HG02678 (cell line): ENCODE data around the gene MED13L.
"Not testable (repeated sequence)": the region's sequence is repeated elsewhere in the genome, so short reads cannot be mapped to it uniquely, and the experiment has no call there.

Source experiments
- ATAC-seq: cut with Tn5 transposase; IDR thresholded peaks from one replicate; pipeline ENCODE4 v1.9.1; 2021; ENCODE audit warnings: mild to moderate bottlenecking, moderate library complexity; ENCODE audit not compliant: unreplicated experiment

Gene MED13L

DNA sequence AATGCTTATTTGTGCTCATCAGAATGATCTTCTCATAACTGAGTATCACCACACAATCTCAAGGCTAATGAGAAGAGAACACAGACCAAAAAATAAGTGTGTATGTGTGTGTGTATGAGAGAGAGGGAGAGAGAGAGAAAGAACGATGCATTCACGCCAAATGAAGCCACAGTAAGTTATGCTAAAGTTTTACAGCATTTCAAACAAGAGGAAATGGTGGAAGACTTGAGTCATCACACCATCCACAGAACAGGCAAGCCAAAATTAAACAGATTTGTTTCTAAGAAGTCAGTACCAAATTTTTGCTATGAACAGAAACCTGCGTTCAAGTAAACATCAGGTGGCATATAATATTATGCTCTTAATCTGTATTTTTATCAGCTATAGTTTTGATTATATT lies 141.2 kb downstream of the MED13L start:
- no peak for ATAC-seq

DNA sequence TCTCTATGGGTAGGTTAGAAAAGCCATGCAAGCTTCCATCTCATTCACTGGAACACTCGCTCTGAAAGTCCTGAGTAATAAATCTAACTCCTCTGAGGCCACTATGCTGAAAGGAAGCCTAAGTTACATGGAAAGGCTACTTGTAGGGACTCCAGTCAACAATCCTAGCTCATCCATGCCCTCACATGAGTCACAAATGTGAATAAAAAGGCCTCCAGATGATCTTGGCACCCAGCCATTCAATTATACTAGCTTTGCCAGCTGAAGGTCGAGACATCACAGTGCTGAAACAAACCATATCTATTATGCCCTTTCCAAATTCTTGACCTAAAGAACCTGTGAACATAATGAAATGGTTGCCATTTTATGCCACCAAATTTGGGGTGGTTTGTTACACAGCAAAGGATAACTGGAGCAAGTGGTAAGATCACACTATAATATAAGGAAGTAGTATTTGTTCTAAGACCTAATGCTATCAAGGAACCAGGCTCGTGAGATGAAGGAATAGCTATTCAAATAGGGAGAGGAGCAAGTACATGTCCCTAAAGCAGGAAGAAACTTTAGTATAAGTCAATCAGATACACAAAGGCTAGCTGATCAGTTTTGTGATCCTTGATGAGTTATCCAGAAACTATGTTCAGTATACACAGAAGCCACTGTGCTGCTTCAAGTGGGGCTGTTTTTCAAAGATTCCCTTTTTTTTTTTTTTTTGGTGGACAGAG lies 142.1 kb downstream of the MED13L start:
- ATAC-seq = no peak

DNA sequence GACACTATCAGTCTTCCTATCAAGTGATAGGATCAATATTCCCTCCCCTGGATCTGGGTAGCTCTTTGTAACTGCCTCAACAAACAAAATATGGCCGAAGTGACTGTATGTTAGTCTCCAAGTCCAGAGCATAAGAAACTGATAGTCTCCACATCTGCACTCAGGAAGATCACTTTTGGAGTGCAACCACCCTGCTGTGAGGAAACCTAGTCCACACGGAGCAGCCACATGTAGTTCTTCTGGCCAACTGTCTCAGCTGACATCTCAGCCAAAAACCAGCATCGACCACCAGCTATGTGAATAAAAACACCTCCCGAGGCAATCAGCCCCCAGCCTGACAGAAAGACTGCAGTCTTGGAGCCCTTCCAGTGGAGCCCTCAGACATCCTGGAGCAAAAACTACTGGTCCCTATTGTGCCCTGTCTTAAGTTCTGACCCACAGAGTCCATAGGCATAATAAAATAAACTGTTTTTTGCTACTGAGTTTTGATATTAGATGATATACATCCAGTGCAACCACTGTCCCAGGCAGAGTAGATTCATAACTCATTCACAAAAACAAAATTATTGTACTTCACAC lies 143.8 kb downstream of the MED13L start:
- ATAC-seq = no peak

DNA sequence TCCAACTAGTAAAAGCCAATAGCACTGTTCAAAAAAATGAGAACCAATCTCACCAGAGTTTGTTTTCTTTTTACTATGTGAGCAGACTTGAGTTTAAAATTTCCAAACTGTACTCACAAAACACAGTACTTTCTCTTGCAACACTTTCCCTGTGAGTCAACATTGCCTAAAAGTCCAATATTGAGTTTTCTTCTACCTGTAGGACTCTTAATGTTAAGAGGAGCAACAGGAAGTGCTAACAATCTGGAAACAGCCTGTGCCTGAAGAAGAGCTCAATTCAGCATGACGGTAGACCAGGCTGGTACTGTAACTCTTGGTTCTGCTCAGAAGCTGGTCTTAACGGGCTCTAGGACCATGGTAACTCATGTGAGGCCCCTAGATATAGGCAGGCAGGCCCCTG lies 144.3 kb downstream of the MED13L start:
- no peak for ATAC-seq

DNA sequence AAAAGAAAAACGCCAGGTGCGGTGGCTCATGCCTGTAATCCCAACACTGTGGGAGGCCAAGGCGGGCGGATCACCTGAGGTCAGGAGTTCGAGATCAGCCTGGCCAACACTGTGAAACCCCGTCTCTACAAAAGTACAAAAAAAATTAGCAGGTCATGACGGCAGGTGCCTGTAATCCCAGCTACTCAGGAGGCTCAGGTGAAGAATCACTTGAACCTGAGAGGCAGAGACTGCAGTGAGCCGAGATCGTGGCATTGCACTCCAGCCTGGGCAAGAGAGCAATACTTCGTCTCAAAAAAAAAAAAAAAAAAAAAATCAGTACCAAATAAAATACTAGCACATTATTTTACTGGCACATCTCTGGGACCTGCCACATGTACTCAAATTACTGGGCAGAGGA lies 145.5 kb downstream of the MED13L start:
- ATAC-seq = not testable (repeated sequence)

DNA sequence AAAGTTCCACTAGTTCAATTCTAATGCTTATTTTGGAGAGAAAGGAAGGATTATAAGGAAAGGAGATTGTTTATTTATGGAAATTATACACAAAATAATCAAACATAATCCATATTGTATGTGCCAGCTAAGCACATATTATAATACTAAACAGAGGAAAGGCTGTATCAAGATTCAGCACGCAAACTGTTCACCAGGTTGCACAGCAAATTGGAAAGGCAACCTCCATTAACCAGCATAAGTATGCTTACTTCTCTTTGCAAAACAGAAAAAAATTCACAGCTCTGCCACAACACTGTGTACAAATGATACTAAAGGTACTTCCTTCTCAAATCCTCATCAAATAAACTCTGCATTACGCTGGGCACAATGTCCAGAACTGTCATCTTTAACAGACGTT lies 146.3 kb downstream of the MED13L start:
- no peak for ATAC-seq

DNA sequence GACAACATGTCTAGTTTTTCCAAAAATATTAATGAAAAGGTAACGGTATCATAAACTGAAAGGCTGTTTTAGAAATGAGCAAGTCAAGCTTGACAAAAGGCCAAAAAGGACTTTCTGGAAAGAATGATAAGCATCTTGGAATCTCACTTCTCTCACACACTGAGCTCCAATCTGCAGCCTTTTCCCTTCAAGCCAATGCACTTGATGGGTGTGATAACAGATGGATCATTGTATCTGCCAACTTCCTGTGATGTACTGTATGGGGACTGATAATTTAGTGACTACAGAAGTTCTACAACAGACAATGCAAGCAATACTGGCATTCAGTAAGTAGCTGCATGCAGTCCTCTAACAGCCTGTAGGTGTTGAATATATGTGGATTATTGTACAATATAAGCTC lies 147.1 kb downstream of the MED13L start:
- ATAC-seq = no peak

DNA sequence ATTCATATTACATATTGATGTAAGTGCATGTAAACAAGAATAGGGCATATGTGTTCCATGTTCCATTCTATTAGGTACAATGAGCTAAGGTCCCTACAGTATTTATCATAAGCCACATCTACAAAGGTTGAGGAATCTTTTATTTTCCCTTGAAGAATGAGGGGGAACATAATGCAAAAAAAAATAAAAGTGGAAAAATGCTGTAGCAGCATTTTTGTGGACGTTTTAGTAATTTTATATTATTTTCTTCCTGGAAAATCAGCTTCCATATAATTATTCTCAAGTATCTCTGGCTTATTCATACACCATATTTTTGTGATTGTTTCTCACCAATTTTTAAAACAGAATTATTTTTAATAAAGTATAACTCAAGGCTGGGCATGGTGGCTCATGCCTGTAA lies 148.7 kb downstream of the MED13L start:
- ATAC-seq = no peak

DNA sequence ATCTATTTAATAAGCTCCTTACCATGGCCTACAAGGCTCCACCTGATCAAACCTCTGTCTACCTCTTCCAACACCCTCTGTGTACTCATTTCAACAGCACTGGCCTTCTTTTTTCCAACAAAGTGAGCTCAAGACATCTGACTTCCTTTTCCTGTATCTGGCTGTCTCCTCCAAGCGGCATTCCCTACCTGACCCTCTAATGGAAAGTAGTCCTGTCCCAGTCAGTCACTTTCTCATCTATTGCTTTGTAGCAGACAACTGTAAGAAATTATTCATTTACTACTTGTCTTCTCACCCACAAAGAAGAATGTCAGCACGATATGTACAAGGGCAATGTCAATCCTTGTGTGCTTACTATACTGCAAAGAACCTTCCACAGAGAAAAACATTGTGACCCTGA lies 149.6 kb downstream of the MED13L start:
- ATAC-seq = no peak

DNA sequence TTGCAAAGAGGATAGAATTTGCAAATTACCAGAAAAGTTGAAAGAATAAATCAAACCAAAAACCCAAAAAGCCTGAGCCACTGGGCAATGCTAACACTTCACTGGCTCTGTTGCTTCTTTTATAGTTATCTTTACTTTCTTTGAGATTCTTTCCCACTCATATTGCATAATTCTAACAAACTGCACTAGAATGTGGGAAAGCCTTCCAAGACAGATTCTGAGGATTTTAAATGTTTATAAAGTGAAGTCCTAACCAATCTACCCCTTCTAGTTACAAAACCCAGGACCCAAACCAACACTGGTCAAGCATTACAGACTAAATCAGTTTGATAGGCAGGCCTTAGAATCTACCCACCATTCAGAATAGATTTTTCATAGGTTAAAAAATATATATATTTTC lies 150.9 kb downstream of the MED13L start:
- ATAC-seq = no peak

DNA sequence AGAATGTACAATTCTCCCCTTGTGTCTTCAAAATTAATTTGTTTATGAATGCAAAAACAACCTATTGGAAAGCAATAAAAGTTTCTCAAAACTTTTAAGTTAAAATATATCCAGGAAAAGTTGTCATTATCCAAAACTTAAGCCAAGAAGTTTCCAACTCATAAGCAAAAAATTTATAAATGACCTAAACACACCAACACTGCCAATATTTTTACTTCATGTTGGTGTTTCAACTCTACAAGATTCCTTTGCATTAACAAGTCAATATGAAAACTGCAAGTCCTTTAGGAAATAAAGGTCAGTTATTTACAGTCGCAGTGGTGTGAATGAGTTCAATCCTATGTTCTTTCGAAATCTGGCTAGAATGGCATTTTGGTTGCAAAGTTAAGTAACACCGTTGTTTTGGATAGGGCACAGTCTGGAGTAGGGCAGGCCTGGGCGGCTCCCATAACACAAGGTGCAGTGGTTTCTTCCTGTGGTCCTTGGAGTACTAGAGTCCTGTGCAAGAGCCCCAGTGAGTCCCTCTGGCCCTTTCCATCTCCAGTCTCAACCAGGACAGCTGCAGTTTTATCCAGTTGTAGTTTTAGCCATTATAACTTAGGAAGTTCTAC lies 151.4 kb downstream of the MED13L start:
- no peak for ATAC-seq

DNA sequence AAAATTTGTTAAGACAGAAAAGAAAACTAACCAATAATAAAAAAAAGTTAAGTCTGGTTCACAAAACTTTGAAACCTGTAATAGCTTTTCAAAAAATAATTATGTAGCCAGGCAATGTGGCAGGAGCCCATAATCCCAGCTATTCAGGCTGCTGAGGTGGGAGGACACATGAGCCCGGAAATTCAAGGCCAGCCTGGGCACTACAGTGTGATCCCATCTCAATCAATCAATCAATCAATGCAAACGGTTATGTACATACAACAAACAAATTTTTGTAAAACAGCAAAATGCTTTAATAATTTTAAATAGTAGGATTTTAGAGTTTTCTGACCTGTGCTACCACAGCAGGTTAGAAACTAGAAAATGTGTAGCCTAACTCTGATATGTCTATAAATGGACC lies 152.4 kb downstream of the MED13L start:
- no peak for ATAC-seq

DNA sequence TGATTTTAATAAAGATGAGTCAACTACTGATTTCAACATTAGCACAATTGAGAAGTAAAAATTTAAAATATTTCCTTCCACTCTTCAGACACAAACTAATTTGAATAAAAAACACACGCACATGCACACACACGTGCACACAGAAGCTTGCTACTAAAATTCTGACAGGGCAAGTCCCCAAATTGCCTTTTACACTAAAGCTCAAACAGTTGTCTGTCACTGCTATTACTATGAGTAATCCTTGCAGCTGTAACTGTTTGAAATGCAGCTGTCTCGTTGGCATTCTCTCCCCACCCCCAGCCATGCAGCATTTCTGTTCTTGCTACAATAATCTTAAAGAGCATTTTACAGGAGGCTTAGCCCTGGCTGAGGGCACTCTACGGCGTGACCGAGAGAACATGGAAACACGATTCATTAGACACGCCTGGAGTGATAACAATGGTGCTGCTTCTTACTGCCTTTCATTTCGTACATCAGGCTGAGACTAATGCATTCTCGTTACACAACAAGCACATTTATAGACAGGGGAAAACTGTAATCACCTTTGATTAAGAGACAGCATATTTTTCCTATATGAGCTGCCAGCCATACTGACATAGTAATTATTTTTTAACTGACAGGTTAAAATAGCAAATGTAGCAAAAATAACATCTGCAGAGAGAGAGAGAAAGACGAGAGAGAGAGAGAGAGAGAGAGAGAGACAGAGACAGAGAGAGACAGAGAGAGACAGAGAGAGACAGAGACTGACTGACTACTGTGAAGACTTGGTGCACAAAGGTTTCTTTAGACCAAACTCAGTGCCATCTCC lies 153.8 kb downstream of the MED13L start:
- no peak for ATAC-seq

DNA sequence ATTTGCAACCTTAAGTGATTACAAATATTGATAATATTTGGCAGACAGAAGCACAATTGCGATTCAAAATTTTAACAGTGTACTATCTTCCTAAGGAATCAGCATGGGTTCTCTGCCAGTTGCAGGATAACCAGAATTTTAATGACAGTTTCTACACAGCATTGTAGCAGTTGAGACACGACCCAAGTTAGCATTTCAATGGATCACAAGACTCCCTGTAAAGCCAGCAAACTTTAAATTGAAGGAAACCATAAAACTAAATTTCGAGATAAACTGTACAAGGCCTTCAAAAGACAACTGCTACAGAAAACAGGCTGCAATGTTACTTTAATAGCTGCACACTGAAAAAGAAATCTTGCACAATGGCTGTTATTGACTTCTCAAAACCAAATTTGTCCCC lies 154.9 kb downstream of the MED13L start:
- no peak for ATAC-seq

DNA sequence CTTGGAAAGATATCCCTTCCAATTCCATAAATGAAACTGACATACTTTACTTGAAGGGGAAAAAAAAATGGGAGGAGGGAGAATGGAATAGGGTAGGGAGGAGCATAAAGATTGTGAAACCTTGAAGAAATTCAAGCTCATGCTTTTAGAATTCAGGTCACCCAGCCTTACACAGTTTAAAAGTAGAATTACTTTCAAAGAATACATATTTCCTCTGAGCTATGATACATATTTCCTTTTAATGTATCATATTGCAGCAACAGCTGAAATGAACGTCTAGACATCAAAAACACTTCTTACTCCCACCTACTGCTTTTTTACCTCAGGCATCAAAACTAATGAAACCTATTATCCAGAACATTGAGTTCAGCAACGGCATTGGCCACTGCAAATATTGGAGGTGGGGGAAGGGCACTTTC lies 156.0 kb downstream of the MED13L start:
- no peak for ATAC-seq

DNA sequence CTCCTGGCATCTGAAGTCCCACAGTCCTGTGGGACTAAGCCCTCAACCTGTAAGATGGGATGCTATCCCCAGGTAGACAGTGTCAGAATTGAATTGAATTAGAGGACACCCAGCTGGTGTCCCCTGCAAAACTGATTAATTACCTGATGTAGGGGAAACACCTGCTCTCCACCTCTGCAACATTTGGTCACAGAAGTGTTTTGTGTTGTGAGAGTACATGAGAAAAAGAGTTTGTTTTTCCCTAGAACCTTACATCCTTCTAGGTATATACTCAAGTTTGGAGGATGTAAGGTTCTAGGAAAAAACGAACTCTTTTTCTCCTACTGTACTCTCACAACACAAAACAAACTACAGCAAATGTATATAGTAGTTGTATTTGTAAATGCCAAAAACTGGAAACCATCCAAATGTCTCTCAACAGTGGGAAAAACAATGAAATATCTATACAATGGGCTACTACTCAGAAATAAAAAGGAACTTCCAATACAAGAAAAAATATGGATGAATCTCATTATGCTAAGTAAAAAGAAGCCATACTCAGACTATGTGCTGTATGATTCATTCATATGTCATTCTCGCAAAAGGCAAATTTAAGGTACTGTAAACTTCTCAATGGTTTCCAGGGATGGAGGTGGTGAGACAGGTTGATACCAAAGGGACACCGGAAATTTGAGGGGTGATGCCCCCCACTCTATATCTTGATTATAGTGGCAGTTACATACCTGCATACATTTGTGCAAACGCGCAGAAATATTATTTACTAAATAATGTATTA lies 160.7 kb downstream of the MED13L start:
- no peak for ATAC-seq

DNA sequence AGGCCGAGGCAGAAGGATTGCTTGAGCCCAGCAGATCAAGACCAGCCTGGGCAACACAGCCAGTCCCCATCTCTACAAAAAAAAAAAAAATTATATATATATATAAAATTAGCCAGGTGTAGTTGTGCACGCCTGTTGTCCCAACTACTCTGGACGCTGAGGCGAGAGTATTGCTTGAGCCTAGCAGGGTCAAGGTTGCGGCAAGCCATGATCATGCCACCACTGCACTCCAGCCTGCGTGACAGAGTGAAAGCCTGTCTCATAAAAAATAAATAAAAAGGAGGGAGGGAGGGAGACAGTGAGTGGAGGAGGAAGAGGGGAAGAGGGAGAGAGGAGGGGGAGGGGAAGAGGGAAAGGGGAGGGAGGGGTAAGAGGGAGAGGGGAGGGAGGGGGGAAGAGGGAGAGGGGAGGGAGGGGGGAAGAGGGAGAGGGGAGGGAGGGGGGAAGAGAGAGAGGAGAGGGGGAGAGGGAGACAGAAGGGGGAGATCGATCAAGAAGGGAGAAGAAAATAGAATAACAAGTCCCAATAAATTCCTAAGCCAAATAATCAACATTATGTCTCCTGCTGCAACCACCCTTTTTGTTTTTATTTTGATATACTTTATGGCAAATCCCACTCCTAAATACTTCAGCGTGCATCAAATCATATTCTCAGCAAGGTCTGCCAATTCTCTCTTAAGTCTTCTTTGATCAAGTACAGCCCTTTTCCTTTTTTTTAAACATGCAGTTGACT lies 163.9 kb downstream of the MED13L start:
- ATAC-seq = no peak

DNA sequence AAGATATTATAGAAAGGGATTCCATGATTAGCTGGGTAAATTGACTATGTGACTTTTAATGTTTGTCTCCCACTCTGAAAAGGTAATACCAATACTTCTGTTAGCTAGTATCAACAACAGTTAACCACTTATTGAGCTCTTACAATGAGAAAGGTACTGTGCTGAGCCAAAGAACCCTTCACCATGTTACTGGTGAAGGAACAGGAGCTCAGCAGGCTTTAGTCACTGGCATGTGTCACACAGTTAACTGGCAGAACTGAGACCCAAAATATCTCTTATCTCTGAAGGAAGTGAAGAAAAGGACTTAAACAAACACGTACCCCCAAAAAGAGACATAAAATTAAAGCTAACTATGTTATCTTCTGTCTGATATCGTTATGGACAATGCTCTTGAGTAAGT lies 170.6 kb downstream of the MED13L start:
- ATAC-seq = no peak

DNA sequence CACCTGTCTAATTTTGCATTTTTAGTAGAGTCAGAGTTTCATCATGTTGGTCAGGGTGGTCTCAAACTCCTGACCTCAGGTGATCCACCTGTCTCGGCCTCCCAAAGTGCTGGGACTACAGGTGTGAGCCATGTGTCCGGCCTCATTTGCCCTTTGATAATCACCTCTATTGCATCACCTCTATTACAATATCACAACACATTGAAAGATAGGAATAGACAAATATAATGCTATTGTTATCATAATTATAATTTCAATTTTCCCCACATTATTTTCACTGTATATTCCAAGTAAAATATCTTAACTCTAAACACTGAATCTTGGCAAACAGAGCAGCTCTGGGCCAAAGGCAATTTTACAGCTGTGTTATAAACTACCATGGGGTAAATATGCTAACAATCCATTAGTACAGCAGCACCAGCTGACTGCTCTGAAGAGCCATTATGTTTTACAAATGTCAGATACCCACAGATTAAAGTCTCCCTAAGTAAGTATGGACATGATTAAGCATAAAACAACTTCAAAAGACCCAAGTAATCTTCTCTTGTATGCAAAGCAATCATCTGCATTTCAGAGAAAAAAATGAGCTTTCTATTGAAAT lies 173.2 kb downstream of the MED13L start:
- ATAC-seq = no peak

DNA sequence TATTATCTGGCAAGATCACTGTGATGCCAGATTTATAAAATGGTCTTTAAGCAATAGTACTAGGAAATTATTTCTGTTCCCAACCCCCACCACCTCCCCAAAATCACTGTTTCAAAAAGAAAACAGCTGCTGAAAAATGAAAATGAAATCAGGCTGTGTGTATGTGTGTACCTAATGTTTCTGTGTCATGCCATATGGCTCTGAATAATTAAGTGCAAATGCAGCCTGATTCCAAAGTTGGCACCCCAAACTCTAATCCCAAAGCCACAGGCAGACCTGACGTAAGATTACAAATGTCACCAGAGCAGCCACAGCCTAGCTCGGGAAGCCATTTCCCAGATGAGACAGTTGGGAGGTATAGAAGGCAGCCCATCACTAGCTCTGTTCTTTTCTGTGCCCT lies 175.5 kb downstream of the MED13L start:
- ATAC-seq = no peak
